WTC11 (cell line): ENCODE data around the gene DTNB. TPM values are rescaled to one million over a fixed set of nuclear protein-coding genes. Genes with fewer than 3 reads are reported as not detected.

Experiments
- ATAC-seq: fragments of 200-7000 bp; cut with Tn5 transposase; 2 replicates; pipeline ENCODE4 v1.10.0; 2021; ENCODE audit warnings: mild to moderate bottlenecking, moderate library complexity
- CTCF ChIA-PET: fragments of 300-600 bp; sonication (Branson Sonifier 250); formaldehyde crosslinking; loops from one replicate; lab custom pipeline; 2021; ENCODE audit warnings: antibody characterized with exemption; lab: Charles Lee
- POLR2A ChIA-PET: fragments of 350-600 bp; sonication (Branson Sonifier 250); formaldehyde crosslinking; loops from one replicate; lab custom pipeline; 2021; ENCODE audit warnings: antibody characterized with exemption; lab: Charles Lee
- DNase-seq: peaks from one replicate; pipeline ENCODE4 v3.0.0; 2021; ENCODE audit warnings: low spot score
- H3K27ac Mint-ChIP-seq: 2 replicates; pipeline ENCODE4 v1.8.0; 2021; ENCODE audit warnings: mixed read lengths
- H3K27me3 Mint-ChIP-seq: 2 replicates; pipeline ENCODE4 v1.8.0; 2021; ENCODE audit warnings: low read depth, mild to moderate bottlenecking, moderate library complexity, mixed read lengths
- H3K36me3 Mint-ChIP-seq: 2 replicates; pipeline ENCODE4 v1.8.0; 2021; ENCODE audit warnings: mixed read lengths
- H3K4me1 Mint-ChIP-seq: 2 replicates; pipeline ENCODE4 v1.8.0; 2022; ENCODE audit warnings: mixed read lengths
- H3K4me3 Mint-ChIP-seq: 2 replicates; pipeline ENCODE4 v1.8.0; 2021; ENCODE audit warnings: mild to moderate bottlenecking, moderate library complexity, mixed read lengths
- H3K9me3 Mint-ChIP-seq: 2 replicates; pipeline ENCODE4 v1.8.0; 2021; ENCODE audit warnings: mixed read lengths
- CBFB ChIP-seq: sonication (generic); formaldehyde crosslinking; IDR thresholded peaks from 2 replicates; pipeline ENCODE4 v1.8.1; 2022; ENCODE audit warnings: mild to moderate bottlenecking, low read depth, missing genetic modification reagents
- OVOL2 ChIP-seq: fragments of 250-450 bp; sonication (Bioruptor Pico); IDR thresholded peaks from 2 replicates; pipeline ENCODE4 v1.9.0; 2021; ENCODE audit warnings: mild to moderate bottlenecking, borderline replicate concordance
- RORB ChIP-seq: fragments of 250-450 bp; sonication (Bioruptor Pico); IDR thresholded peaks from 2 replicates; pipeline ENCODE4 v1.9.0; 2021; ENCODE audit warnings: mild to moderate bottlenecking
- ZNF121 ChIP-seq: sonication (generic); formaldehyde crosslinking; IDR thresholded peaks from 2 replicates; pipeline ENCODE4 v1.8.0; 2023; ENCODE audit warnings: missing genetic modification reagents
- ZNF232 ChIP-seq: sonication (generic); formaldehyde crosslinking; IDR thresholded peaks from 2 replicates; pipeline ENCODE4 v1.8.0; 2022; ENCODE audit warnings: mild to moderate bottlenecking, missing genetic modification reagents
- ZNF263 ChIP-seq: sonication (generic); formaldehyde crosslinking; IDR thresholded peaks from 2 replicates; pipeline ENCODE4 v1.8.1; 2022; ENCODE audit warnings: low read depth, mild to moderate bottlenecking, moderate library complexity, missing genetic modification reagents
- ZNF396 ChIP-seq: fragments of 250-450 bp; sonication (Bioruptor Pico); IDR thresholded peaks from 2 replicates; pipeline ENCODE4 v1.8.0; 2021; ENCODE audit warnings: mild to moderate bottlenecking, moderate library complexity, borderline replicate concordance
- ZNF416 ChIP-seq: fragments of 250-450 bp; sonication (Bioruptor Pico); IDR thresholded peaks from 2 replicates; pipeline ENCODE4 v1.9.0; 2021; ENCODE audit warnings: mild to moderate bottlenecking, inconsistent platforms
- ZNF423 ChIP-seq: fragments of 250-450 bp; sonication (Bioruptor Pico); IDR thresholded peaks from 2 replicates; pipeline ENCODE4 v2.1.2; 2022; ENCODE audit warnings: mild to moderate bottlenecking, moderate library complexity
- total RNA-seq: library from RNA; stranded (reverse); gene quantifications from 3 replicates; pipeline ENCODE4 v1.2.3, GENCODE V29; 2021
- TF ChIP-seq, protein P1 (sequence below): sonication (generic); formaldehyde crosslinking; IDR thresholded peaks from 2 replicates; pipeline ENCODE4 v1.8.0; 2022; ENCODE audit warnings: mild to moderate bottlenecking, missing genetic modification reagents
- TF ChIP-seq, protein P2 (sequence below): sonication (generic); formaldehyde crosslinking; IDR thresholded peaks from 2 replicates; pipeline ENCODE4 v1.8.1; 2023; ENCODE audit warnings: mild to moderate bottlenecking, missing genetic modification reagents
- TF ChIP-seq, protein P3 (sequence below): fragments of 250-450 bp; sonication (Bioruptor Pico); conservative IDR thresholded peaks from 2 replicates; pipeline ENCODE4 v1.9.0; 2021; ENCODE audit warnings: mild to moderate bottlenecking
- TF ChIP-seq, protein P4 (sequence below): sonication (generic); formaldehyde crosslinking; IDR thresholded peaks from 2 replicates; pipeline ENCODE4 v1.8.1; 2023; ENCODE audit warnings: mild to moderate bottlenecking, missing genetic modification reagents, moderate library complexity
- TF ChIP-seq, protein P5 (sequence below): sonication (generic); formaldehyde crosslinking; IDR thresholded peaks from 2 replicates; pipeline ENCODE4 v1.8.1; 2023; ENCODE audit warnings: mild to moderate bottlenecking, missing genetic modification reagents

The DTNB gene
- total RNA-seq, 1 experiment from 2014 or later = 39.9 TPM

DNA sequence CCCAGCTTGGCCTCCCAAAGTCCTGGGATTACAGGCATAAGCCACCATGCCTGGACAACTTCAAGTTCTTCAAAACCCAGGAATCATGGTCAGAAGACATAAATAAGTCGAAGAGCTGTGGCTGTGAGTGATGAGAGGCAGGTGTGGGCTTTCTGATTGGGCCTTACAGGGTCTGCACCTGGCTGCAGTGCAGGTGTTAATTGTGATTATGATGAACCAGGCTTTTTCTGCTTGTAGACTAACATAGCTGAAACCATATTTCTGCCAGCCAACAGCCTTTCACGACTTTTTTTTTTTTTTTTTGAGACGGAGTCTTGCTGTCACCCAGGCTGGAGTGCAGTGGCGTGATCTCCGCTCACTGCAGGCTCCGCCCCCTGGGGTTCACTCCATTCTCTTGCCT is 14.9 kb upstream of the DTNB start:
- Mint-ChIP-seq H3K36me3 (no peaks in the 10 kb centered on the region), H3K27me3 (no peaks in the 10 kb centered on the region; the same call in 1 of the 2 replicates), H3K4me1 (no peaks in the 10 kb centered on the region), H3K4me3 (no peak overlapping the region), H3K9me3 (no peaks in the 10 kb centered on the region), H3K27ac (no peak overlapping the region)
- TF ChIP-seq CBFB (CRISPR knock-in tag) (no peak), ZNF396 (CRISPR knock-in tag) (no peak), RORB (no peak), ZNF263 (CRISPR knock-in tag) (no peak), ZNF416 (no peak), ZNF232 (CRISPR knock-in tag) (no peak)
- TF ChIP-seq, protein P1, sequence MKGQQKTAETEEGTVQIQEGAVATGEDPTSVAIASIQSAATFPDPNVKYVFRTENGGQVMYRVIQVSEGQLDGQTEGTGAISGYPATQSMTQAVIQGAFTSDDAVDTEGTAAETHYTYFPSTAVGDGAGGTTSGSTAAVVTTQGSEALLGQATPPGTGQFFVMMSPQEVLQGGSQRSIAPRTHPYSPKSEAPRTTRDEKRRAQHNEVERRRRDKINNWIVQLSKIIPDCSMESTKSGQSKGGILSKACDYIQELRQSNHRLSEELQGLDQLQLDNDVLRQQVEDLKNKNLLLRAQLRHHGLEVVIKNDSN (CRISPR knock-in tag) = no peak
- TF ChIP-seq, protein P2, sequence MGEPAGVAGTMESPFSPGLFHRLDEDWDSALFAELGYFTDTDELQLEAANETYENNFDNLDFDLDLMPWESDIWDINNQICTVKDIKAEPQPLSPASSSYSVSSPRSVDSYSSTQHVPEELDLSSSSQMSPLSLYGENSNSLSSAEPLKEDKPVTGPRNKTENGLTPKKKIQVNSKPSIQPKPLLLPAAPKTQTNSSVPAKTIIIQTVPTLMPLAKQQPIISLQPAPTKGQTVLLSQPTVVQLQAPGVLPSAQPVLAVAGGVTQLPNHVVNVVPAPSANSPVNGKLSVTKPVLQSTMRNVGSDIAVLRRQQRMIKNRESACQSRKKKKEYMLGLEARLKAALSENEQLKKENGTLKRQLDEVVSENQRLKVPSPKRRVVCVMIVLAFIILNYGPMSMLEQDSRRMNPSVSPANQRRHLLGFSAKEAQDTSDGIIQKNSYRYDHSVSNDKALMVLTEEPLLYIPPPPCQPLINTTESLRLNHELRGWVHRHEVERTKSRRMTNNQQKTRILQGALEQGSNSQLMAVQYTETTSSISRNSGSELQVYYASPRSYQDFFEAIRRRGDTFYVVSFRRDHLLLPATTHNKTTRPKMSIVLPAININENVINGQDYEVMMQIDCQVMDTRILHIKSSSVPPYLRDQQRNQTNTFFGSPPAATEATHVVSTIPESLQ (CRISPR knock-in tag) = no peak
- TF ChIP-seq, protein P3, sequence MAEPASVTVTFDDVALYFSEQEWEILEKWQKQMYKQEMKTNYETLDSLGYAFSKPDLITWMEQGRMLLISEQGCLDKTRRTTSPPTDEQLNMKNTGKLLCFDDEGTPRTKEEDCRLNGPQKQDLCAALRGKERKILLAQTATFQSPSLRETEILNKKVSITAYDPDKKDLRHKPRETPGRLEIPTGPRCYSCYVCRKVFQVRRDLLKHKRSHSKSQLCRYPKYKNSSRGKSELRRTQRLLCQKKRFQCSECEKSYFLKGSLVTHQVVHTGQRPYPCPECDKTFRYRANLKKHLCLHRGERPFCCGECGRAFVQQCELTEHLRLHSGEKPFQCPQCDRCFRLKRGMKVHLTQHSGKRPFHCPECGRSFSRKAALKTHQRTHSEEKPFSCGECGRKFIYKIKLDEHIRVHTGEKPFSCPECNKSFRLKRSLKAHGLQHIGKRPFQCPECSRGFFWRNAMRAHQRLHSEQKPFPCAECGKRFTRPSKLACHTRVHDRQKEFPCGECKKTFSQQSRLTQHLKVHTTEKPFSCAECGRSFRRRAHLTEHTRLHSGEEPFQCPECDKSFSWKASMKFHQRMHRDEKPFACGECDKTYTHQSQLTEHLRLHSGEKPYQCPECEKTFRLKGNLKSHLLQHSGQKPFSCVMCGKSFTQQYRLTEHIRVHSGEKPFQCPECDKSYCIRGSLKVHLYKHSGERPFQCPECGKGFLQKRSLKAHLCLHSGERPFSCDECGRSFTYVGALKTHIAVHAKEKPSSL (CRISPR knock-in tag) = no peak
- TF ChIP-seq, protein P4, sequence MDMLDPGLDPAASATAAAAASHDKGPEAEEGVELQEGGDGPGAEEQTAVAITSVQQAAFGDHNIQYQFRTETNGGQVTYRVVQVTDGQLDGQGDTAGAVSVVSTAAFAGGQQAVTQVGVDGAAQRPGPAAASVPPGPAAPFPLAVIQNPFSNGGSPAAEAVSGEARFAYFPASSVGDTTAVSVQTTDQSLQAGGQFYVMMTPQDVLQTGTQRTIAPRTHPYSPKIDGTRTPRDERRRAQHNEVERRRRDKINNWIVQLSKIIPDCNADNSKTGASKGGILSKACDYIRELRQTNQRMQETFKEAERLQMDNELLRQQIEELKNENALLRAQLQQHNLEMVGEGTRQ = no peak
- DNase-seq (no peak), ATAC-seq (no peak)
- ChIA-PET POLR2A (no interaction called here), CTCF (interaction anchor here (0.7 to 1.8 kb wide), 3 partner anchors 12 to 373 kb away, joined by 3 to 6 read pairs (median 4); no protein-coding TSS in a partner anchor)

DNA sequence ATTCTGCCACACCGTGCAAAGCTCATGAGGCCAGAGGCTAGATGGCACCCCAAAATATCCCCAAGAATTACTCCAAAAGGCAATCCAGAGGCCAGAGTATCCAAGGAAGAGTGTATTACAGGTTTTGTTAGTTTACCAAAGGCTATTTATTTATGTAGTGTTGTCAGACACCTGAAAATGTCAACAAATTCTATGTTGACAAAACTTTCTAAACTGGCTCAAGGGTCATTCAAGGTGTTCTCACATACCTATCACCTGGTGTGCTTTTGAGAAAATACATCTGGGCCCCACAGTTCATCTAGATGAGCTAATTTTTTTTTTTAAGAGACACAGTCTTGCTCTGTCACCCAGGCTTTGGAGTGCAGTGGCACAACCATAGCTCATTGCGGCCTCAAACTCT is 12.4 kb upstream of the DTNB start:
- no peaks in the 10 kb centered on the region for H3K4me1 Mint-ChIP-seq
- no peak for ATAC-seq
- TF ChIP-seq ZNF423 (CRISPR knock-in tag) = no peak
- TF ChIP-seq OVOL2 (CRISPR knock-in tag) = no peak
- TF ChIP-seq, protein P5, sequence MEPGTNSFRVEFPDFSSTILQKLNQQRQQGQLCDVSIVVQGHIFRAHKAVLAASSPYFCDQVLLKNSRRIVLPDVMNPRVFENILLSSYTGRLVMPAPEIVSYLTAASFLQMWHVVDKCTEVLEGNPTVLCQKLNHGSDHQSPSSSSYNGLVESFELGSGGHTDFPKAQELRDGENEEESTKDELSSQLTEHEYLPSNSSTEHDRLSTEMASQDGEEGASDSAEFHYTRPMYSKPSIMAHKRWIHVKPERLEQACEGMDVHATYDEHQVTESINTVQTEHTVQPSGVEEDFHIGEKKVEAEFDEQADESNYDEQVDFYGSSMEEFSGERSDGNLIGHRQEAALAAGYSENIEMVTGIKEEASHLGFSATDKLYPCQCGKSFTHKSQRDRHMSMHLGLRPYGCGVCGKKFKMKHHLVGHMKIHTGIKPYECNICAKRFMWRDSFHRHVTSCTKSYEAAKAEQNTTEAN (CRISPR knock-in tag) = no peak
- TF ChIP-seq, protein P2 (CRISPR knock-in tag) = no peak
- no peak for TF ChIP-seq ZNF121 (CRISPR knock-in tag)
- TF ChIP-seq, all 79 proteins: peak for 0
- Mint-ChIP-seq H3K27me3 (no peaks in the 10 kb centered on the region; the same call in 1 of the 2 replicates), H3K4me3 (no peak overlapping the region), H3K36me3 (no peaks in the 10 kb centered on the region), H3K27ac (peak overlapping the region; percentile 53; the same call in 1 of the 2 replicates), H3K9me3 (no peaks in the 10 kb centered on the region)
- DNase-seq = no peak
- CTCF ChIA-PET = interaction anchor here (1.0 to 1.5 kb wide), 5 partner anchors 13 to 80 kb away, joined by 3 to 6 read pairs (median 4); no protein-coding TSS in a partner anchor
- POLR2A ChIA-PET = no interaction called here
